Measurements from ENCODE around the gene ACOX2.

ACOX2 gene

DNA sequence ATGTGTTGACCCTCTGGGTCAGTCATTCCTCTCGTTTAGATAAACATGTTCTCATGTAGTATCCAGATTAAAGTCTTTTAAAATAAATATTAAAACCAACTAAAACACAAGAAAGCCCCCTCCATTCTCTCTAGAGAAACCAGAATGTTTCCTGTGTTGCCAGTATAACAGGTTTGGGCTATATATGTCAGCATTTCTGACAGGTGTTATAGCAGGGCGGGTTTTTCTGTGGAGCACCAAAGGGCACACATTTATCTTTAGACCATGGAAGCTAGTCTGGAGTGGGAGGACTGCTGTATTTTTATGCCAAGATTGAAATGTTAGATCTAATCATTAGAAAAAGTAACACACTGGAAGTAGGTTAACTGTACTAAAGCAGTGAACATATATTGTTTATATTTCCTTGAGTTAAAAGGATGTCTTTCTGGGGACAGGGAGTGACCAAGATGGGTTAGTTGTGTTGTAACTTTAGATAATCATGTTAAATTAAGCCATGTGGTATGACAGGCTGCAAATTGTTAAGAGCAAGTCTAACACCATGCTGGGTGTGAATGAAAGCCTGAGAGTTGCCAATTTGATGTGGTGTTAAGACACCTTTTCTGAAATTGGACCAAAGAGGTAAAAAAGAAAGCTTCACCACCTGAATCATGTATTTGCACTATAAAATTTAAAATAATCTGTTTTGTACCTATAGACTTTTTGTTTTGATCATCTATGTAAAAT is 29.5 kb downstream of the ACOX2 start:
- DNase-seq (ENCODE audit: low read depth in 2 of 2), result no peak

- DNase-seq (ENCODE audit: low read depth in 2 of 2), result no peak
These were observed 34.1 kb downstream of the ACOX2 start for GRCh38 chr3:58502872-58503271.

GRCh38 chr3:58497097-58497496 is 39.9 kb downstream of the ACOX2 start:
- no peak for DNase-seq (ENCODE audit: low read depth in 2 of 2)

DNA sequence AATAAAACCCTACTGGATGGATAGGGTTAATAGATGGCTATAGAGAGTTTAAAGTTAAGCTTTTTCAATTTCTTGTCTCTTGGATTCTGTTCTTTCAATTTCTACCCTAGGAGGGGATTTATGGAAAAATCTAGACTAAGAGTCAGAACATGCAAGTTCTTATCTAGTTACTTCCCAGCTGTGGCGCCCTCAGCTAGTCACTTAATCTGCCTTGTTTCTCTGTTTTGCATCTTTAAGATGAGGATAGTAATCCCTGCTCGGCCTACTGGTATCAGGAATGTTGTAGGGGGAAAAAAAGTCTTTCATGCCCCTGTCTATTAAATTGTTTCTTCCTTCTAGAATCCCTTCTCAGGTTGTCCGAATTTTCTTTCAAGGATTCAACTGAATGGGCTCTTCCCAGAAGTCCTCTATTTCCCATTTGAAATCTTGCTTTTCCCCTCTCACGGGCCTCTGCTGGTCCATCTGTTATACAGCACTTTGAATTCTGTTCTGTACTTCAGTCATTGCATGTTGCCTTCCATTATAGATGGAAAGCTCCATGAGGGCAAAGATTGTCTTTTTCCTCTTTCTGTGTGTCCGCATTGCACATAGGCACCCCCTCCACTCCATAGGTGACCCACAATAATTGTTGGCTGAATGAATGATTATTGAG is 40.7 kb downstream of the ACOX2 start:
- no peak for DNase-seq (ENCODE audit: low read depth in 2 of 2)

DNA sequence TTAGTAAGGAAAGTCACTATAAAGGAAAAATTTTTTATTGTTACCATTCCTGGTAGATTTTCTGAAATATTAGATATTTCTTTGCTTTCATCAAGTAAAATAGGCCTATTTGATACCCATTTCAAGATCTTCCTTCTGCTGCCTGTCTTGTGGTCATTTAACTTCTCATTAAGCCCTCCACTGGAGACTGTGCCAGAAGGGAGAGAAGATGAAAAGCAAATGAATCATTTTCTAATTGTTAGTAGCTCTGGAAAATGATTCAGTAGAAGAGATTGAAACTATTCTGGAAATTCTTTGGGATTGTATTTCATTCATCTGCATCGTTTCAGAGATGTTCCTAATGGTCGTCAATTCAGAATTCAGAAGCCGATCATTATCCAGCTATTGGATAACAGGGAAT is 41.9 kb downstream of the ACOX2 start:
- DNase-seq (ENCODE audit: low read depth in 2 of 2), result peak in 1 of 2 experiments; percentile 27

DNA sequence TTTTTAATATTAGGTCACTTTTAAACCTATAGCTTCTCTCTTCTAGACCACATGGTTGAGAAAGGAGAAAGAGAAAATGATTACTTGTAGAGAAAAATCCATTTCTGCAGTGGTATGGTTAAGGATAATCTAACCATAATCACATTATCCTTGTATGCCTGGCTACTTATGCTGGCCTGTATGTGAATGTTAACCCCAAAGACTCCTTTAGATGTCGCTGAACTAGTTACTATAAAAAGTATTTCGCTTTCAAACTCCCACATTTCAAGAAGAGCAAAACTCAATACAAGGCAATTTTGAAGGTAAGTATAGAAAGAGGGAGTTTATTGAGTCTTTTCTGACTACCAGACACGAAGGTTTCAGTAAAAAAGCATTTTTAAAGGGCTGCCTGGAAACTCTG is 42.9 kb downstream of the ACOX2 start:
- DNase-seq (ENCODE audit: low read depth in 2 of 2), result no peak

GRCh38 chr3:58492494-58492905 is 44.5 kb downstream of the ACOX2 start:
- DNase-seq (ENCODE audit: low read depth in 2 of 2), result no peak

DNA sequence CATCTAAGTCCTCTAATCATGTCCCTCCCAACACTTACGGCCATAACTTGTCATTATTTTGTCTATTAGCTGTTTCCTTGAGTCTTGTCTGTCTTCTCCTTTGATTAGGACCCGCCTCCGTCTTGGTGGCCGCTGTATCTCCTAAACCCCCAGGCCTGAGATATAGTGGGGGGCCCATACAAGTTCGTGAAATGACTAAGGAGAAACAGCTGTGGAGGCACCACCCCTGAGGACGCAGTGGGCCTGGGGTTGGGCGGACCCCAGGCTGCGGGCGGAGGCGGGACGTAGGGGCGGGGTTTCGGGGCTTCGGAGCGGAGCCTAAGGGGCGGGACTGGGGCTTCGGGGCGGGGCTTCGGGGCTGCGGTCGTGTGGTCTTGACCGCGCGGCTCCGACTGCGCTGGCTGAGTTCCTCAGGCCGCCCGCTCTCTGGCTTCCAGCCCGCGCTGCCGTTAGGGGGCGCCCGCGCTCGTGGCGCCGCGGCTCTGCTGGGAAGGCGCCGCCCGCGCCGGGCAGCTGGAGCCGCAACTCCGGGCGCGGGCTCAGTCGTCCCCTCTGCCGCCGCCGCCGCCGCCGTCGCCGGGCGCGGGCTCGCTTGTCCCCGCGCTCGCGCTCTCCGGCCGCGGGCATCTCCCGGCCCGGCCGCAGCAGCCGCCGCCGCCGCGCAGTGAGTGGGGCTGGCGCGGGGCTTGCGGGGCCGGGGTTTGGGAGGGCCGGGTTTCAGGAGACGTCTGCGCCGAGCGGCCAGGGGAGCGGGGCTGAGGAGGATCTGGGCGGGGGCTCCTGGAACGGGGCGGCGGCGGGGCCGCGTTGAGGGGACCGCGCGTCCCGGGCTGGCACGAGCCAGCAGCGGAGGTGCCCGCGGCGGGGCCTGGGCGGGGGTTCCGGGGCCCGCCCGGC is 45.2 kb downstream of the ACOX2 start, which contains the start of gene KCTD6:
Gene KCTD6 (plus strand): TSS at position 591 of the 897 bp plus-strand sequence. CDS start 6,660 bp downstream, outside the sequence.
- DNase-seq (ENCODE audit: low read depth in 2 of 2), result peak; percentile 86 to 87

GRCh38 chr3:58490860-58491501 is 46.0 kb downstream of the ACOX2 start:
- no peak for DNase-seq (ENCODE audit: low read depth in 2 of 2)

- no peak for DNase-seq (ENCODE audit: low read depth in 2 of 2)
These were observed 48.0 kb downstream of the ACOX2 start for GRCh38 chr3:58488967-58489366.

- no peak for DNase-seq (ENCODE audit: low read depth in 2 of 2)
These were observed 49.7 kb downstream of the ACOX2 start for GRCh38 chr3:58487140-58487886.

DNA sequence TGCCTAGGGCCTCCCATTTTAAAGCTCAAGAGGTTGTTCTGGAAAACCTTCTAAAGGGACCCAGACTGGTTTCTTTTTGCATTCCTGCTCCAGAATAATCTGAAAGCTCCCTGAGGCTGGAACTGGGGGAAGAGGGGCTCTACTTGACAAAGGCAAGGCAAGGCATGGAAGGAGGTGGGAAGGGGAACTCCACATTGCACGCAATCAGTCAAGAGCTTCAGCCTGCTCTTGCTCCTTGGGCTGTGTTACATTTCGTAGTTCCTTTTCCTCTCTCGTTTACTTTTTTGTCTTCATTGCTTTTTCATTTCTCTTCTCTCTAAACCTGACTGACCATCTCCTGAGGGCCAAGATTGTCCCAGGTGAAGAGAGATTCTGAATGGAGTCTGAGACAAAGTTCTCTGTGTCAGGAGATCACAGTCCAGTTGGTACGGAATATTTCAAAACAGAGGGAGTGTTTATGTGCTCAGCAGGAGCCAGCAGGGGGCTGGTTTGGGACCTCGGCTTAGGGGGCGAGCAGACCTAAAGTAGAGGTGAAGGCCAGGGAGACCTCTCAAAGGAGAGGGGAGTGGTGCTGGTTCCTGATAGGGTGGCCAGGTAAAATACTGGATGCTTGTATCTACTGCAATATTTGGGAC is 51.1 kb downstream of the ACOX2 start:
- DNase-seq (ENCODE audit: low read depth in 2 of 2), result no peak

GRCh38 chr3:58484722-58485069 is 52.3 kb downstream of the ACOX2 start:
- DNase-seq (ENCODE audit: low read depth in 2 of 2), result no peak

DNA sequence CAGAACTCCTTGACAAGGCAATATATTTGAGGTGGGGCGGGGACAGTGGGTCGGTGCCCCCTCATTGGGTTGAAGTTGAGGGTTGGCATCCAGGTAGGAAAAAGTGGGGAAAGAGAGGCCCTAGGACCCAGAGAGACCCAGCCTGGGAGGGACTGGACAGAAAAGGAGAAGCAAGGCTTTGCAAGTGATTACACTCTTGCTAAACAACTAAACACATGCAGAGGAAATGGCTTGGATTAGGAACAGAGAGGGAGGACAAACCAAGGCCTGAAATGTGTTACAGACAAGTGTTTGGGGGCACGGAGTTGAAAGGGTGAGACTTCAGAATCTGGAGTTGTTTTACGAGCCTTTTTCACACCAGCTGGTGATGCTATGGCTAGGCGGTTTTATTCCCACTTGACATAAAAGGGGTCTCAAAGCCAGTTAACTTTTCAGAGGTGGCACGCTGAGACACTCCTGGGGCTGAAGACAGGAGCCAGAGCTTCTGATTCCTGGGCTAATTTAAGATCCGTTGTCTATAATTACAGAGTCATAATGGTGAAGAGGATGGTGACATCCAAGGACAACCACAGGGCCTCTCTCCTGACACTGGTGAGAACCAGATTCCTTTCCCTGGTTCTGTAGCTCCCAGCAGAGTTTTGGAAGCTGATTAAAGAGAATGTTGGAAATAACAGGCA is 52.8 kb downstream of the ACOX2 start:
- DNase-seq (ENCODE audit: low read depth in 2 of 2), result no peak

DNA sequence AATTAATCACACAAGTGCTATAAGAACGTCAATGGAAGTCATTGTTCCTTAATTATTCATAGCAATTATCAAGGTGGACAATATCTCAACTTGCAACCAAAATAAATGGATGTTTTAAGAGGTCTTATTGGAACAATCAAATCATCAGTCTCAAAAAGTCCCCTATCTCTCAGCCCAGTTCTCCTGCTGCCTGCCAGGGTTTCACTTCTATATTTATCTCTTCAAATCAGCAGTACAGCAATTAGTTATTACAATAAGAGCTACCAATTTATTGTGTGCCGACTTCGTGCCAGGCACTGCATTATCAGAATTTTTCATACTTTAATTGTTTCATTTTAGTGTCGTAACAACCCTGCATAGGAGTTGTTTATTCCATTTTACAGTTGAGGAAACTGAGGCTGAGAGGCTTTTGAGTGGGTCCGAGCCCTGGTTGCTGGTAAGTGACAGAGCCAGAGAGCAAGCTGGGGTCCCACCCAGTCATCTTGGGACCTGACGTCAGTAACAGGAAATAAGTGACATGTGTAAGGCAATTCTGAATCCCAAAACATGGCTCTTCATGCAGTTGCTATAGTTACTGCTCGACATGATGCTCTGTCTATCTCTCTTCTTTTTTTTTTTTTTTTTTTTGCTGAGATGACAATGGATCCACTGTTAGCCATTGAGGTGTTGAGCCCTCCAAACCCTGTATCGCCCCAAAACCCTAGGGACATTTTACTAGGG is 53.9 kb downstream of the ACOX2 start:
- no peak for DNase-seq (ENCODE audit: low read depth in 2 of 2)

DNA sequence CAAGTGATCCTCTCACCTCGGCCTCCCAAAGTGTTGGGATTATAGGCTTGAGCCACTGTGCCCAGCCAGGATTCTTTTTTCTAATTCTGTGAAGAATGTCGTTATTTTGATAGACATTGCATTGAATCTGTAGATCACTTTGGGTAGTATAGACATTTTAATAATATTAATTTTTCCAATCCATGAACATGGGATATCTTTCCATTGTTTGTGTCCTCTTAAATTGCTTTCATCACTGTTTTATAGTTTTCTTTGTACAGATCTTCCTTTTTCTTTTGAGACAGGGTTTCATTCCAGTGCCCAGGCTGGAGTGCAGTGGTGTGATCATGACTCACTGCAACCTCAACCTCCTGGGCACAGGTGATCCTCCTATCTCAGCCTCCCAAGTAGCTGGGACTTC is 56.7 kb downstream of the ACOX2 start:
- no peak for DNase-seq (ENCODE audit: low read depth in 2 of 2)

GRCh38 chr3:58478781-58479180 is 58.2 kb downstream of the ACOX2 start:
- DNase-seq (ENCODE audit: low read depth in 2 of 2), result no peak

GRCh38 chr3:58474967-58475578 is 61.9 kb downstream of the ACOX2 start:
- DNase-seq (ENCODE audit: low read depth in 2 of 2), result no peak

GRCh38 chr3:58474348-58474911 is 62.6 kb downstream of the ACOX2 start:
- DNase-seq (ENCODE audit: low read depth in 2 of 2), result no peak

Data from fibroblast of skin of left quadriceps (primary cell).